Activated T-cell treated with anti-CD3 and anti-CD28 coated beads, Interleukin-2, amount 50 U/mL, for 72 hours (primary cell): ENCODE data around the gene EIF4B. TPM values are rescaled to one million over a fixed set of nuclear protein-coding genes. Genes with fewer than 3 reads are reported as not detected.
"Not testable (repeated sequence)": the region's sequence is repeated elsewhere in the genome, so short reads cannot be mapped to it uniquely, and the experiment has no call there.

Source experiments
- ATAC-seq, 2 donors: fragments of 150-1000 bp; cut with Tn5 transposase; replicated peaks in 1 of 2; 2 replicates each; pipeline ENCODE4 v1.10.0; 2021; ENCODE audit warnings: moderate library complexity in 2 of 2, mild to moderate bottlenecking in 1 of 2
- DNase-seq, 2 donors: peaks; one replicate each; pipeline ENCODE4 v3.0.0; 2021 to 2022; ENCODE audit warnings: mixed read lengths in 1 of 2
- H3K27ac Mint-ChIP-seq: one replicate; pipeline ENCODE4 v1.8.0; 2022; ENCODE audit warnings: mild to moderate bottlenecking, moderate library complexity, mixed read lengths
- H3K27me3 Mint-ChIP-seq: one replicate; pipeline ENCODE4 v1.8.0; 2022; ENCODE audit warnings: low read depth, mixed read lengths
- H3K36me3 Mint-ChIP-seq, 2 donors: one replicate each; pipeline ENCODE4 v1.8.0; 2022; ENCODE audit warnings: mixed read lengths in 2 of 2, mild to moderate bottlenecking in 1 of 2; ENCODE audit not compliant: insufficient read depth in 2 of 2
- H3K4me1 Mint-ChIP-seq: one replicate; pipeline ENCODE4 v1.8.0; 2022; ENCODE audit warnings: low read depth, mixed read lengths
- H3K4me3 Mint-ChIP-seq, 2 donors: one replicate each; pipeline ENCODE4 v1.8.0; 2022; ENCODE audit warnings: mild to moderate bottlenecking in 2 of 2, mixed read lengths in 2 of 2, moderate library complexity in 2 of 2
- H3K9me3 Mint-ChIP-seq, 2 donors: one replicate each; pipeline ENCODE4 v1.8.0; 2022; ENCODE audit warnings: mixed read lengths in 2 of 2
- total RNA-seq, 2 donors: library from RNA; stranded (reverse); gene quantifications; one replicate each; pipeline ENCODE4 v1.2.3, GENCODE V29; 2022

The EIF4B gene
- total RNA-seq, 2 donors from 2014 or later, result 622 to 633 TPM

GRCh38 chr12:52980096-52980649 is 26.1 kb upstream of the EIF4B start:
- peaks cover 8% of the 10 kb centered on the region for H3K4me1 Mint-ChIP-seq
- no peak overlapping the region for H3K27ac Mint-ChIP-seq
- no peaks in the 10 kb centered on the region for H3K36me3 Mint-ChIP-seq
- no peaks in the 10 kb centered on the region for H3K9me3 Mint-ChIP-seq
- H3K4me3 Mint-ChIP-seq, result no peak overlapping the region
- H3K27me3 Mint-ChIP-seq, result peaks cover 47% of the 10 kb centered on the region
- DNase-seq, result no peak
- ATAC-seq, result no peak

GRCh38 chr12:52980650-52981423 is 25.4 kb upstream of the EIF4B start:
- DNase-seq (peak; percentile 85 to 86), ATAC-seq (peak; percentile 92 to 94)
- Mint-ChIP-seq H3K4me1 (peaks cover 8% of the 10 kb centered on the region), H3K4me3 (no peak overlapping the region), H3K27me3 (peaks cover 46% of the 10 kb centered on the region), H3K9me3 (no peaks in the 10 kb centered on the region), H3K27ac (no peak overlapping the region), H3K36me3 (no peaks in the 10 kb centered on the region)

- Mint-ChIP-seq H3K27me3 (peaks cover 15% of the 10 kb centered on the region), H3K4me3 (no peak overlapping the region)
Observed at GRCh38 chr12:52984136-52984535, 22.1 kb upstream of the EIF4B start.

GRCh38 chr12:52988898-52989297 is 17.4 kb upstream of the EIF4B start:
- H3K9me3 Mint-ChIP-seq, result no peaks in the 10 kb centered on the region
- H3K27ac Mint-ChIP-seq, result no peak overlapping the region
- H3K4me3 Mint-ChIP-seq, result no peak overlapping the region
- H3K27me3 Mint-ChIP-seq, result no peaks in the 10 kb centered on the region
- H3K4me1 Mint-ChIP-seq, result no peaks in the 10 kb centered on the region
- no peaks in the 10 kb centered on the region for H3K36me3 Mint-ChIP-seq
- ATAC-seq (no peak), DNase-seq (no peak)

More at GRCh38 chr12:52984136-52984535, 22.1 kb upstream of the EIF4B start:
- no peaks in the 10 kb centered on the region for H3K9me3 Mint-ChIP-seq
- no peak overlapping the region for H3K27ac Mint-ChIP-seq
- no peaks in the 10 kb centered on the region for H3K36me3 Mint-ChIP-seq
- peaks cover 8% of the 10 kb centered on the region for H3K4me1 Mint-ChIP-seq
- ATAC-seq, result no peak
- no peak for DNase-seq

- no peak overlapping the region for H3K4me3 Mint-ChIP-seq
- H3K9me3 Mint-ChIP-seq, result no peaks in the 10 kb centered on the region
- no peaks in the 10 kb centered on the region for H3K36me3 Mint-ChIP-seq
- H3K27ac Mint-ChIP-seq, result no peak overlapping the region
- ATAC-seq (no peak), DNase-seq (no peak)
- no peaks in the 10 kb centered on the region for H3K27me3 Mint-ChIP-seq
- H3K4me1 Mint-ChIP-seq, result no peaks in the 10 kb centered on the region
Observed at GRCh38 chr12:52990206-52990605, 16.1 kb upstream of the EIF4B start.

GRCh38 chr12:52992240-52992639 is 14.0 kb upstream of the EIF4B start:
- H3K27ac Mint-ChIP-seq, H3K36me3 Mint-ChIP-seq, H3K4me3 Mint-ChIP-seq, H3K27me3 Mint-ChIP-seq, ATAC-seq, H3K9me3 Mint-ChIP-seq, DNase-seq, H3K4me1 Mint-ChIP-seq: not testable (repeated sequence)

GRCh38 chr12:52992699-52993557 is 13.3 kb upstream of the EIF4B start:
- no peak overlapping the region for H3K4me3 Mint-ChIP-seq
- H3K9me3 Mint-ChIP-seq, result no peaks in the 10 kb centered on the region
- no peaks in the 10 kb centered on the region for H3K27me3 Mint-ChIP-seq
- H3K4me1 Mint-ChIP-seq, result no peaks in the 10 kb centered on the region
- DNase-seq (no peak), ATAC-seq (no peak)
- H3K36me3 Mint-ChIP-seq, result no peaks in the 10 kb centered on the region
- H3K27ac Mint-ChIP-seq, result no peak overlapping the region

GRCh38 chr12:52993558-52993869 is 12.7 kb upstream of the EIF4B start:
- Mint-ChIP-seq H3K27me3 (no peaks in the 10 kb centered on the region), H3K9me3 (no peaks in the 10 kb centered on the region), H3K36me3 (no peaks in the 10 kb centered on the region), H3K4me3 (no peak overlapping the region), H3K4me1 (no peaks in the 10 kb centered on the region), H3K27ac (no peak overlapping the region)
- DNase-seq, result no peak
- ATAC-seq, result no peak

- ATAC-seq, result no peak
- H3K4me1 Mint-ChIP-seq, result peaks cover 34% of the 10 kb centered on the region
- H3K27me3 Mint-ChIP-seq, result peaks cover 8% of the 10 kb centered on the region
- DNase-seq, result no peak
- peaks cover 5 to 13% of the 10 kb centered on the region in 2 donors for H3K36me3 Mint-ChIP-seq
- peak overlapping the region; percentile 92 to 97 for H3K4me3 Mint-ChIP-seq
- H3K9me3 Mint-ChIP-seq, result no peaks in the 10 kb centered on the region
- H3K27ac Mint-ChIP-seq, result no peak overlapping the region
Observed at GRCh38 chr12:53004178-53004577, 2.1 kb upstream of the EIF4B start.

GRCh38 chr12:53004582-53004981 is 1.7 kb upstream of the EIF4B start:
- DNase-seq, result no peak
- peaks cover 5 to 13% of the 10 kb centered on the region in 2 donors for H3K36me3 Mint-ChIP-seq
- H3K4me1 Mint-ChIP-seq, result peaks cover 38% of the 10 kb centered on the region
- H3K9me3 Mint-ChIP-seq, result no peaks in the 10 kb centered on the region
- peaks cover 6% of the 10 kb centered on the region for H3K27me3 Mint-ChIP-seq
- peak overlapping the region; percentile 92 to 97 for H3K4me3 Mint-ChIP-seq
- no peak overlapping the region for H3K27ac Mint-ChIP-seq
- no peak for ATAC-seq

GRCh38 chr12:53005215-53005985 is 856 bp upstream of the EIF4B start:
- H3K4me1 Mint-ChIP-seq, result peaks cover 47% of the 10 kb centered on the region
- no peaks in the 10 kb centered on the region for H3K27me3 Mint-ChIP-seq
- ATAC-seq, result no peak
- peak overlapping the region; percentile 70 for H3K27ac Mint-ChIP-seq
- peaks cover 5 to 18% of the 10 kb centered on the region in 2 donors for H3K36me3 Mint-ChIP-seq
- H3K4me3 Mint-ChIP-seq, result peak overlapping the region; percentile 92 to 97
- H3K9me3 Mint-ChIP-seq, result no peaks in the 10 kb centered on the region
- no peak for DNase-seq

GRCh38 chr12:53006810-53007309 is 604 bp downstream of the EIF4B start:
- Mint-ChIP-seq H3K4me3 (peak overlapping the region; percentile 92 to 97), H3K36me3 (peaks cover 5 to 26% of the 10 kb centered on the region in 2 donors)

More at GRCh38 chr12:53006810-53007309, 604 bp downstream of the EIF4B start:
- H3K4me1 Mint-ChIP-seq, result peaks cover 61% of the 10 kb centered on the region
- ATAC-seq (peak; percentile 39 to 40), DNase-seq (peak; percentile 80 to 85)
- H3K27me3 Mint-ChIP-seq, result no peaks in the 10 kb centered on the region
- H3K27ac Mint-ChIP-seq, result peak overlapping the region; percentile 92
- H3K9me3 Mint-ChIP-seq, result no peaks in the 10 kb centered on the region
